HG03280 (cell line): ENCODE data around the gene ARHGAP35.
"Not testable (repeated sequence)": the region's sequence is repeated elsewhere in the genome, so short reads cannot be mapped to it uniquely, and the experiment has no call there.

Experiments
- ATAC-seq: cut with Tn5 transposase; IDR thresholded peaks from one replicate; pipeline ENCODE4 v1.9.1; 2021; ENCODE audit warnings: mild to moderate bottlenecking, moderate library complexity; ENCODE audit not compliant: unreplicated experiment

ARHGAP35 gene

DNA sequence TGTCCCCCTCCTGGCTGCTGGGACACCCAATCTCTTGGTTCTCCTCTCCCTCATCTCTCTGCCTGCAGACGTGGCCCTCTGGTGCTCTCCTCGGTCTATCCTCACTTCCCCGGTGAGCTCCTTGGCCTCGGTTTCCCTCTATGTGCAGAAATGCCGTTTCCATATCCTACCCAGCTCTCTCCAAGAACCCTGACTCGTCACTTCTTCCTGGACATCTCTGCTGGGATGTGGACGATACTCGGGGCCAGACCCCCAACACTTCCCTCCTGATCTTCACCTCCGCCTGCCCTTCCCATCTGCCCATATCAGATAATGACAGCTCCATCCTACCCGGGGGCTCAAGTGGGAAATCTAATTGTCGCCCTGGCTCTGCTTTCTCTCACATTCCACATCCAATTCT, 18.0 kb upstream of the ARHGAP35 start:
- no peak for ATAC-seq

GRCh38 chr19:46844067-46844489, 16.7 kb upstream of the ARHGAP35 start:
- no peak for ATAC-seq

GRCh38 chr19:46845959-46846459, 14.8 kb upstream of the ARHGAP35 start:
- no peak for ATAC-seq

- ATAC-seq: no peak
These were observed 13.3 kb upstream of the ARHGAP35 start for GRCh38 chr19:46847528-46847927.

DNA sequence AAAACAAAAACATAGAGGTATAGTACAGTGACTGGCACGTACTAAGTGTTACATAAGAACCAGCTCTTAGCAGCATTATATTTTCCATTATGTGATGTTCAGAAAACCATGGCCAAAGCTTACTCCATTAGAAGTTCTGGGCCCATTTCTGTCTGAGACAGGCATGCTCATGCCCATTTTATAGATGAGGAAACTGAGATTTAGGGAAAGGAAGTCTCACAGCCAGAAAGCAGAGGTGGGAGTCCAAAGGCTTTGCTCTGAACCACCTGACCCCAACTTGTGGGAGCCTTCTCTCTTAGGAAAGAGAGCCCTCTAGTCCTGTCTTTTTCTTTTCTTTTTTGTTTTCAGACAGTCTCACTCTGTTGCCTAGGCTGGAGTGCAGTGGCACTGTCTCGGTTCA, 12.4 kb upstream of the ARHGAP35 start:
- no peak for ATAC-seq

DNA sequence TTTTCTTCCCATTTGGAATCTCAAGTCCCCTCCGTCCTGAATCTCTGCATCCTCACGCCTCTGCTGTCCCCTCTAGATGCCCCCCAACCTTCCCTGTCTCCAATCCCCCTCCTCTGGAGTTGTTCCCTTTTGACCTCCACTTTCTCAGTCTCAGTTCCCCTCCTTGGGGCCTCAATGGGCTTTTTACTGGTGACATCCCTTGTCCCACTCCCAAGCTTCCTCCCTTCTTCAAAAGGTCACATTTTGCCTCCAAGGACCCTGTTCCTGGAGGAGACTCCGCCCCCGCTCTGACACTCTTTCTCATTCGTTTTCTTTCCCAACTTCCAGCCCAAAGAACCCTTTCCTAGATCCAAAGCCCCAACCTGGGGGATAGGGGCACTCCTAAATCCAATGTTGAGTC, 11.2 kb upstream of the ARHGAP35 start:
- ATAC-seq: no peak

- peak; percentile 91 for ATAC-seq
These were observed 10.3 kb upstream of the ARHGAP35 start, which contains the start of gene AP2S1 for GRCh38 chr19:46850228-46851203. TSS of gene AP2S1 (minus strand) at chr19:46850846. CDS start at chr19:46850766, 80 bp downstream.

DNA sequence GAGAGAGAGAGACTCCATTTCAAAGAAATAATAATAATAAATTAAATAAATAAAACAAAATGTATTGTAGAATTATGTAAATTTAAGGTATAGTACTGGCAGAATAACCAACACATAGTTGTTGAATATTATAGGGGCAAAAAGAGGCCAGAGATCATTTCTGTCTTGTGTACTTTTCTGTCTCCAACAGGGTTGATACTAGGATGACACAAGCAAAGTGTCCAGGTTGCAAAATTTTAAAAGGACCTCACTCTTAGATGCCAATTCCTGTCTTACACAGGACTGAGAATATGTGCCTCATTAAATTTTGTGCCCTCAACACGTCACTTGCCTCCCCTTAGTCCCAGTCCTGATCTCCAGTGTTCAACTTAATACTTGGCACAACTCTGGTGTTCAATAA, 8.0 kb upstream of the ARHGAP35 start:
- no peak for ATAC-seq

GRCh38 chr19:46854698-46855097, 6.1 kb upstream of the ARHGAP35 start:
- ATAC-seq: not testable (repeated sequence)

DNA sequence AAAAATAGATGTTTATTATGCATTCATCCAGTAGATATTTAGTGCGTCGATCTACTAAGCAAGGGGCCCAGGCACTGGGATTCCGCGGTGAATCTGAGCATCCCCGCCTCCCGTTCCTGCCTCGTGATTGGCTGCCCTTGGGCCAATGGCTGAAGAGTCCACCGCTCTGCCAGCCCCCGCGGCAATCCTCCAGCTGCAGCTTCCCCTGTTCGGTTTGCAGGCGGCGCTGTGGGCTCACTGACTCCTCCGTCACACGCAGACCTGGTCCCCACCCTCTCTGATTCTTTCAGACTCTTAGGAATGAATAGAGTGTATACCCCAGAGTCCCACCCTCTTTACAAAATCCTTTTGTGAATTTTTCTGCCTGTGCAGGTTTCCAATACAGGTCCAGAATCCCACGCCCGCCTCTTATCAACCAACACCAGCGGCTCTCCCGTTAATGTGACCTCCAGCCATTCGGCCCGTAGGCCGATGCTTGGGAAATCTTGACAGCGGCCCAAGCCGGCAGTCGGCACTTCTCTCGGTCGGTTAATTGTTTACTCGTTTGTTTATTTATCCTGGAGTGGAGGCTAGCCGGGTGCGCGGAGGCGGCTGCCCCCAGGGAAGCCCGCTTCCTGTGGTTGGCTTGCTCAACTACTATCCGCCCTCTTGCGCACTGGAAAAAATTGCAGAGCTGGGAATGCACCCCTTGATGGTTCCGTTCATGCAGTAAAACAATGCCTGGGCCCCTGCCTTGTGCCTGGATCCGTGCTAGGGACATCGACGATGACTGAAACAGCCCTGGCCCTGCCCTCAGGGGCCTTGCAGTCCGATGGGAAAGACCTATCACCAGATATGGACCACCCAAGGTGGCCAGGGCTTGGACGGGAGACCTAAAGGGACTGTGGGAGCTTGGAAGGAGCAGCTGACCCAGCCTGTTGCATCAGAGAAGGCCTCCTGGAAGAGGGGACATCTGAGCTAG, 4.5 kb upstream of the ARHGAP35 start:
- peak; percentile 38 for ATAC-seq

DNA sequence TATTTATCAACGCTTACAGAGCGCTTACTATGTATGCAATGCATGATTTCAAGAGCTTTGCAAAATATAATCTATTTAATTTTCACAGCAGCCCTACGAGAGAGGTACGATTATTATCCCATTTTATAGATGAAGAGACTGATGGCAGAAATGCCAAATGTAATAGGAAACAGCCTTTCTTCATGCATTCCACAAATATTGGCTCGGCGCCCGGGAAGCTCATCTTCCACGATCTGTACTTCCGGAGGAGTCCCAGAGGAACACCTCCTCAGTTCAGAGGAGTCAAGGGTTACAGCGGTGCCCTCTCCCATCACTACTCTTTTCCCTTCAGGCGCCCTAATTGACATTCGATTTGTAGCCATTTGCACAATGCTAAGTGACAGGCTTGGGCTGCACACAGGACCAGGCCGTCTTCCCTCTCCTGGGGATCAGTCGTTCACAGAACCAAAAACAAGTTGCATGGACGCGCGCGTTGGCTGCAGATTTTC, 1.1 kb upstream of the ARHGAP35 start:
- no peak for ATAC-seq

- ATAC-seq: peak; percentile 68
These were observed 512 bp upstream of the ARHGAP35 start for GRCh38 chr19:46860125-46860845.

GRCh38 chr19:46861691-46862502, 1.1 kb downstream of the ARHGAP35 start:
- no peak for ATAC-seq

DNA sequence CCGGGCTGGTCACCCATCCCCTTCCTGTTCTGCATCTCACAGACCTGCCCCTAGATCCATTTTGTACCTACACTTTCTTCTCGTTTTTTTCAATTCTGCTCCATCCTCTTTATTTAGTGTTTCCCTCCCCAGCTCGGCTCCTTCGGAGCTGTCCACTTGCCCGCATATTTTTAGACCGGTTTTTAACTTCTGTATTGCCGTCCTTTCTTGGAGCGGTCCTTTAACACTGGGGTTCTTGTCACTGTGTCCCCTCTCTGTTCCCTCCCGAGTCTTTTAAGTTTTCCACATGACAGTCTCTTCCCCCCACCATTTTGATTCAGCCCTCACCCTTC, 1.7 kb downstream of the ARHGAP35 start:
- no peak for ATAC-seq

DNA sequence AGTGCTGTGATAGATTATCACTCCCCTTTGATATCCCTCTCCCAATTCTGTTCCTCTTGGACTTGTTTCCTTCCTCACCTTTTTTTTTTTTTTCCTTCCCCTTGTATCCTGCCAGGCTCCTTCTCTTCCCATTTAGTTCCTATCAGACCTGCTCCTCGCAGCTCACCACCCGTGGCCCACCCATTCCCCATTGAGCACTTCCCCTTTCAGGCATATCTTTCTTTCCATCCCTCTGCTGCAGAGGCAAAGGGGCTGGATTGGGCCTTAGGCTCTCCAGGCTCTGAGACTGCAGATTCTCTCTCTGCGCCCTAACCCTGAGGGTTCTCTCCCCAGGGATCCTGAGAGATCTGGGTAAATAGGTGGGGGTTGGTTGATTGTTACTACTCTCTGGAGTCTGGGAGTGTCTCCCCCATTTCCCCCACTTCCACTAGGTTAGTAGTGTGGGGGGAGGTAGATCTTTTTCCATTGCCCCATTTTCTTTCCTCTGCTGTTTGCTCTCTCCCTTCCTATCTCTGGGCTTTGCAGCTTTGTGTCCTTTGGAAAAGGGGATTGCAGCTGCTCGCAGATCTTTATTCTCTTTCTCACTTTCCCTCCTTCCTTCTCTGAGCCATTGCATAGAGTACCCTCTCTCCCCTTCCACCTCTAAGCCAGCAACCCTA, 2.3 kb downstream of the ARHGAP35 start:
- ATAC-seq: no peak

GRCh38 chr19:46863818-46864629, 3.2 kb downstream of the ARHGAP35 start:
- no peak for ATAC-seq

DNA sequence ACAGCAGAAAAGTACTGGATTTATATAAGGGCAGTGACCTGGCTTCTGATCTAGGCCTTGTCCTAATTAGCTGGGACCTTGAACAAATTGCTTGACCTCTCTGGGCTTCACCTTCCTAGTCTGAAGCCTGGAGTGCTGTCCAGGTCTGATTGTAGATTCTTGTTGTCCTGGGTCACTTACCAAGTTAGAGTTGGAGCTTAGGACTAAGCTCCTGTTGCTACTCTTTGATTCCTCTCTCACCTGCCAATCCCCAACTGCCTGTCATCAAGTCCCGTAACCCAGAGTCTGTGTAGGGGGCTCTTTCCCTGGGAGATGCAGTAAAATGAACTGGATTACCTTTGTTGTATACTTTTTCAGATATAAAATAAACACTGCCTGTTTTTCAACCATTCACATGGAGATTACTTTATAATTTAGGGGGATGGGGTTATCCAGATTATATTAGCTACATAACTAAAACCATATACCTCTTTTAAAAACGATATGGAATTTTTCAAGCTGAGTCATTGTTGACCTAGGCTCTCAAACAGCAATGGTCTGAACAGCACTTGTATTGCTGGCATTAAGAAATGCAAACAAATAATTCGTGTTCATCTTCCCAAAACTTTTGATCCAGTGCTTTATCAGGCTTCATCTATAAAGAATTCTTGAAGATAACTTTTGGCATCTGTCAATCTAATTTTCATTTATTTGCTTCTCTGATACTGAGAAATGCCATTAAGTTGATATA, 5.8 kb downstream of the ARHGAP35 start:
- ATAC-seq: no peak

DNA sequence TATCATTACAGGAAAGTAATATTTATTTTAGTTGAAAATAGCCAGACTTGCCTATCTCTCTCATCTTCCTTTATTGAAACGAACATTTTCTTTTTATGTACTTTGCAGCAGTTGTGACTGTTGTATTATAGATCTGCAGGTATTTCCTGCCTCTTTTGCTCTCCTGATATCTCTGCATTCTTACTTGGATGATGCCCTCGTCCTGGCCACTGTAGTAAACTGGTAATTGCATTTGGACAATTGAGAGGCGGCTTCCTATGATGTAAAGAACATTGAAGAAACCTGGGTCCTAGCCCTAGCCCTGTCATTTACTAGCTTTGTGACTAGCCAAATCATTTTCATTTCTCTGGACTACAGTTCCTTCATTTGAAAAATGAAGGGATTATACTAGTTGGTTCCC, 6.4 kb downstream of the ARHGAP35 start:
- no peak for ATAC-seq
